ENCODE results near the gene KCNK17.

The KCNK17 gene

GRCh38 chr6:39314273-39314795 is at the start of gene KCNK17:
TSS of gene KCNK17 (minus strand) at chr6:39314419. CDS start at chr6:39314320, 99 bp downstream.
- no peak for DNase-seq

GRCh38 chr6:39363280-39363679 is 49.1 kb upstream of the KCNK17 start:
- no peak for DNase-seq

GRCh38 chr6:39362487-39362865 is 48.3 kb upstream of the KCNK17 start:
- no peak for DNase-seq

GRCh38 chr6:39361657-39362486 is 47.7 kb upstream of the KCNK17 start:
- DNase-seq = peak; percentile 23

- DNase-seq = no peak
Observed at GRCh38 chr6:39360378-39360777, 46.2 kb upstream of the KCNK17 start.

- no peak for DNase-seq
Observed at GRCh38 chr6:39357998-39358686, 43.9 kb upstream of the KCNK17 start.

GRCh38 chr6:39353698-39354315 is 39.6 kb upstream of the KCNK17 start:
- no peak for DNase-seq

GRCh38 chr6:39350723-39351505 is 36.7 kb upstream of the KCNK17 start:
- no peak for DNase-seq

GRCh38 chr6:39348740-39349139 is 34.5 kb upstream of the KCNK17 start:
- DNase-seq = no peak

- peak; percentile 58 for DNase-seq
Observed at GRCh38 chr6:39347906-39348585, 33.8 kb upstream of the KCNK17 start.

GRCh38 chr6:39347206-39347605 is 33.0 kb upstream of the KCNK17 start:
- no peak for DNase-seq

- no peak for DNase-seq
Observed at GRCh38 chr6:39344821-39345280, 30.6 kb upstream of the KCNK17 start.

GRCh38 chr6:39343396-39343870 is 29.2 kb upstream of the KCNK17 start:
- DNase-seq = no peak

GRCh38 chr6:39342692-39343395 is 28.6 kb upstream of the KCNK17 start:
- DNase-seq = no peak

GRCh38 chr6:39341937-39342336 is 27.7 kb upstream of the KCNK17 start:
- DNase-seq = no peak

- DNase-seq = no peak
Observed at GRCh38 chr6:39341352-39341751, 27.1 kb upstream of the KCNK17 start.

GRCh38 chr6:39339868-39340550 is 25.8 kb upstream of the KCNK17 start:
- DNase-seq = no peak

GRCh38 chr6:39339096-39339867 is 25.1 kb upstream of the KCNK17 start:
- no peak for DNase-seq

- DNase-seq = no peak
Observed at GRCh38 chr6:39338397-39338796, 24.2 kb upstream of the KCNK17 start.
